HG03558 (cell line): ENCODE data around the gene SMPD4.
A peak's percentile ranks its signal among the peaks of the same experiment; 100 is the strongest.
"Not testable (repeated sequence)": the region's sequence is repeated elsewhere in the genome, so short reads cannot be mapped to it uniquely, and the experiment has no call there.

Source experiments
- ATAC-seq: cut with Tn5 transposase; IDR thresholded peaks from one replicate; pipeline ENCODE4 v1.9.1; 2021; ENCODE audit warnings: moderate number of reproducible peaks; ENCODE audit not compliant: unreplicated experiment; ENCODE audit errors: extremely low read depth

SMPD4 gene

DNA sequence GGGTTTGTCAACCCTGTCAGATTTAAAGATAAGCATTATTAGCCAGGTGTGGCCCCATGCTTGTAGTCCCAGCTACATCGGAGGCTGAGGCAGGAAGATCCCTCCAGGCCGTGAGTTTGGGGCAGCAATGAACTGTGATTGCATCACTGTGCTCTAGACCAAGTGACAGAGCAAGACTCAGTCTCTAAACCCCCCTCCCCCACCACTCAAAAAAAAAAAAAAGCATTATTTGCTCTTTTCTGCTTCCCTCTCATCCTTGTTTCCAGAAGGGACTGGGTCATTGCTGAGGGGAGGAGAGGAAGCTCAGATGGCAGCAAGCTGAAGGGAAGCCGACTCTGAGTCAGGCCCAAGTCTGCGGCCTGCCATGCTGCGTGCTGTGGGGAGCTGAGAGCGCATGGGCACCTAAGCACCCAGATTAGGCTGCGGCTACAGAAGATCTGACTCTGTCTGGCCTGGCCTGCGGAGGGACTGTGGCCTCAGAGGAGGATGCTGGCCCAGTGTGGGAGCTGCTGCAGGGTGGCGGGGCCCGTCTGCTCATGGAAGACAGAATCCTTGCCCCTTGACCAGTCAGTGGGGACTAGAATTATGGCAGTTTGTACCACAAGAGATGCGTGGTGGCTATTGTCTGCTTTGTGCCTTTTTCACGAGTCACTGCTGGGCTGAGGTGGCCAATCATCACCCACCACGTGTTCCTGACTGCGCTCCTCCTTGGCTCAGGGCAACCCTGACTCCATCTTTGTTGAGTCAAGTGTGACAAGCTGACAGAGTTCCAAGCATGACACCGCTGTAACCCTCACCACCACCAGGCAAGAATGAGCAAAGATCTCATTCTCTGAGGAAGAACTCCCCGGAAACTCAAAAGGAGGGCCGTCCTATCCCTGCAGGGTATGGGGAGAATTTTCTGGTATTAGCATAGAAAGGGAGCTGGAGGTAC lies 6.7 kb upstream of the SMPD4 start:
- not testable (repeated sequence) for ATAC-seq

DNA sequence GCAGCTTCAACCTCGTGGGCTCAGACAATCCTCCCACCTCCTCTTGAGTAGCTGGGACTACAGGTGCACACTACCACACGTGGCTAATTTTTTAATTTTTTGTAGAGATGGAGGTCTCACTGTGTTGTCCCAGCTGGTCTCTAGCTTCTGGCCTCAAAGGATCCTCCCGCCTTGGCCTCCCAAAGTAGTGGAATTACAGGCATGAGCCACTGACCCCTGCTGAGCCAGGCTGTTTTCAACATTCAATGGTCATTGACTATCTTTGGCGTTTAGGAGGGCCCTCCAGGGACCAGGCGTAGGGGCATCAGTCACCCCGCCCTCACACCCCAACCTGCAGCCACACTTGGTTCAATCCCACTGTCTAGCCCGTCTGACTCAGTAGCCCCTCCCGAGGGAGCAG lies 5.9 kb upstream of the SMPD4 start:
- ATAC-seq, result no peak

DNA sequence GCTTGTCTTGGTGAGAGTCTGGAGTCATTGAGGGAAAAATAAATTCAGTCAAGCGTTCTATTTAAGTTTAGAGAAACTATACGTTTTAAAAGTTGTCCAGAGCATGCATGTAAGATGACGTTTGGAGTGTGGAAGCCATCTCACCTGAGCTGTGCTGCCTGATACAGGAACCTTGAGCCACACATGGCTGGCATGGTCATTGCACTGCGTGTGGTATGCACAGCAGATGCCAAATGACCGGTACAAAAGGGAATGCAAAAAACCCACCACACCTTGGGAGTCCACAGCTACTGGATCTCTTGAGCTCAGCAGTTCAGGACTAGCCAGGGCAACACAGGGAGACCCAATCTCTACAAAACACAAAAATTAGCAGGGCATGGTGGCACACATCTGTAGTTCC lies 5.0 kb upstream of the SMPD4 start:
- ATAC-seq, result no peak

DNA sequence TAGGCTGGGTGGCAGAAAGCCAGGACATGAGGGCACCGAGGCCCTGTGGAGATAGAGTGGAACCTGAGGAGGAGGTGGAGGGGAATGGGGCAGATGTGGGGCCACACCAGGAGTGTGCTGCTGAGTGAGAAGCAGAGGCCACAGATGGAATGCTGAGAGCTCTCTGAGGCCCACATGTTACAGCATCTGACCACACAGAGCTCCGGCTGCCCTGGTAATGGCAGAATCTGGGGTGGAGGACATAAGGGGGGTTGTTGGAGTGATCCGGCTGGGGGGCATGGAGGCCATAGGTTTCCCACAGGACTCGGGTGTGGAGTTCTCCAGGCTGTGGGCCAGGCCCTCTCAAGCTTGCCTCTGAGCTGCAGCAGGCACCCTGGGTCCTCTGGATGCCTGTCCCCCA lies 4.5 kb upstream of the SMPD4 start:
- no peak for ATAC-seq

DNA sequence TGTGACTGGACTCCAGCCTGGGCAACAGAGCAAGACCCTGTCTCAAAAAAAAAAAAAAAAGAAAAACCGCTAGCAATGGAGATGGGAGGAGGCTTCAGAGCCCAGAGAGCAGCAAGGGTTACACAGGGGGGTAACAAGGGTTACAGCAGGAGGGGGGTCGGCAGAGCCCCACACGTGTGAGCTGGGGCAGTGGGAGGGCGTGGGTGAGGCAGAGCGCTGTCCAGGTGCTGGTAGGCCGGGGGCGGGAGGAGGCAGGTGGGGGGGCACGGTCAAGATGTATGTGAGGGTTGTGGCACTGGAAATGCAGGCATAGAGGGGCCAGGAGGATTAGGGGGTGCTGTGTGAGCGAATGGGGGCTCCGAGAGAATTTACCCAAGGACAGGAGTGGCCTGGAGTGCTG lies 4.0 kb upstream of the SMPD4 start:
- ATAC-seq, result no peak

DNA sequence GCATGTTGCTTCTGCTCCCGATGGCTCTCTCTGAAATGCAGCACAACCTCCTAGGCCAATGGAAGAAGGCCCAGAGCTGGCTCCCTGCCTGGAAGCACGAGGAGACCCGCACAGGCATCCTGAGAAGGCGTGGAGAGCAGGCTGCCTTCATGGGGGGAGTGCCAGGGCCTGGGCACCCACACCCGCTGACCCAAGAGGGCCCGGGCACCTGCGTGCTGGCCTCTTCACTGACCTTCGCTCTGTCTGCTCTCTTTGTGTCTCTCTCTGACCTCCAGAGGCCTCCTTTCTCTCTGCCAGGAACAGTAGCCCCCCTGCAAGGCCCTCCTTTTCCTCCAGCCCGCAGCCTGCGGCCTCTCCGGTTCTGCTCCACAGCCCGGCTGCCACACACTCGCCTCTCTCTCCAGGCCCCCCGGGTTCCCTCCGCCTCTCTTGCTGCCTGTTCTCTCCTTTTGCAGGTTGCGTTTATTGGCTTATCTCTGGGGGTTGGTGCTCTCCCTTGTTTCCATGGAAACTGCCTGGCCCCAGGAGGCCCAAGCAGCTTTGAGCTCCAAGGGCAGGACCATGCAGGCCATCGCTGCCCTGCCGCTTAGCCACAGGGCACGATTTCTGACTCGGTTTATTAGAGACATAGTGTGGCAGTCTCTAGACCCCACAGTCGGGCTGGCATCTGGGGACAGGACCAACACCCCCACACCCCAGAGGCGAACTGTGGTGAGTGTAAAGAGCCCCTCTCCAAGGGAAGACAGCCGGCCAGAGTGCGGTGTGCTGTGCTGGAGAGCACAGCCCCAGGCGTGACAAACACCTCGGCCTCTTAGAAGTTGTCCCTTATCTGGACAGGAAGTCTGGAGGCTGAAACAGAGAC lies 2.3 kb upstream of the SMPD4 start:
- ATAC-seq, result no peak

DNA sequence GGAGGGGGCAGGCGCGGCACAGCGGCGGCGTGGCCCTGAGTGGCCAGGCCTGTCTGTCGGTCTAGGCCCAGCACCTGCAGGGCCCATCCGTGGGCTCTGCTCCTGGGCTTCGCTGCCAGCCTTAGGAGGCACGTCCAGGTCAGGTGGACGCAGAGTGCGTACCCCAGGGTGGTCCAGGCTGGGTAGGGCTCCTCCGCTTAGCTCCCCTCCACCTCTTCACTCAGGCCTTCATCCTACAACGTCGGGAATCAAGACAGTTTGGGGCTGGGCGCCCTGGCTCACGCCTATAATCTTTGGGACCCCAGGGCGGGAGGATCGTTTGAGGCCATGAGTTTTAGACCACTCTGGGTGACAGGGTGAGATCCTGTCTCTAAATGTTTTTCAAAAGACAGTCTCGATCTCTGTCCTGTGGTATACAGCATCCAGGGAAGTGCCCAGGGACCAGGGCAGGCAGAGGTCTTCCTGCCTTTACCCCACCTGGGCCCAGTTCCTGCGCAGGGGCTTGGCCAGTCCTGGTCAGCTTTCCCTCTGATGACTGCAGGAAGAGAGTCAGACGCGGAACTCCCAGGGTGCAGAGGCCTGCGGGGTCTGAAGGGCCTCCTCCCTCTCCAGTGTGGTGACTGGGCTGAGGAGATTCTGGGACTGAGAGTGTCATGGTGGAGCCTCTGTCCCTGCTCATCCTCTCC lies 1.6 kb upstream of the SMPD4 start:
- not testable (repeated sequence) for ATAC-seq

DNA sequence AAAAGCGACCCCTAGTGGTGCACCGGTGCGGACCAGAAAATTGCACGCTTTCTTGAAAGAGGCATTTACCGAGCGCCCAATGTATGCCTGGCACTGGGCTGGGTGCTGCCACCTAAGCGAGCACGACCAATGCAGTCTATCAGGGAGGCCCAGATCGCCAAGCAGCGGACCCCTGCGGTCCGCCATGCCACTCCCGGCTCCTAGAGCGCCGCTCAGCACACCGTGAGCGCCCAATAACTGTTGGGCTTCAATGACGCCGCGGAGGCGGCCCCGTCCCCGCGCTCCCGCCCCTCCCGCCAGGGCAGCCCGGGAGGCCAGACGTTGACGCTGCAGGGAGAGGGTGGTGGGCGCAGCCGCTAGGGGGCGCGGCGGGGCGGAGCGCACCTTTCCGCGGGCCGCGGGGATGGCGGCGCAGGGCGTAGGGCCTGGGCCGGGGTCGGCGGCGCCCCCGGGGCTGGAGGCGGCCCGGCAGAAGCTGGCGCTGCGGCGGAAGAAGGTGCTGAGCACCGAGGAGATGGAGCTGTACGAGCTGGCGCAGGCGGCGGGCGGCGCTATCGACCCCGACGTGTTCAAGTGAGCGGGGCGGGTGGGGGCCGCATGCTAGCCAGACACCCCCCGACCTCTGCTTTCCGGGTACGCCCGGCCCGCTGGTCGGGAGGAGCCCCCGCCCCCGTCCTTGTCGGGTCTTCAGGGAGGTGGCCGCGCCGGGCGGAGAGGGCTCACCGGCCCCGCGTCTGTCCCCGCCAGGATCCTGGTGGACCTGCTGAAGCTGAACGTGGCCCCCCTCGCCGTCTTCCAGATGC lies 679 bp upstream of the SMPD4 start, which contains the start of gene MZT2B:
MZT2B (plus strand) TSS at position 383 of the 803 bp plus-strand sequence; CDS start at position 404, 21 bp downstream.
- ATAC-seq, result peak; percentile 76

DNA sequence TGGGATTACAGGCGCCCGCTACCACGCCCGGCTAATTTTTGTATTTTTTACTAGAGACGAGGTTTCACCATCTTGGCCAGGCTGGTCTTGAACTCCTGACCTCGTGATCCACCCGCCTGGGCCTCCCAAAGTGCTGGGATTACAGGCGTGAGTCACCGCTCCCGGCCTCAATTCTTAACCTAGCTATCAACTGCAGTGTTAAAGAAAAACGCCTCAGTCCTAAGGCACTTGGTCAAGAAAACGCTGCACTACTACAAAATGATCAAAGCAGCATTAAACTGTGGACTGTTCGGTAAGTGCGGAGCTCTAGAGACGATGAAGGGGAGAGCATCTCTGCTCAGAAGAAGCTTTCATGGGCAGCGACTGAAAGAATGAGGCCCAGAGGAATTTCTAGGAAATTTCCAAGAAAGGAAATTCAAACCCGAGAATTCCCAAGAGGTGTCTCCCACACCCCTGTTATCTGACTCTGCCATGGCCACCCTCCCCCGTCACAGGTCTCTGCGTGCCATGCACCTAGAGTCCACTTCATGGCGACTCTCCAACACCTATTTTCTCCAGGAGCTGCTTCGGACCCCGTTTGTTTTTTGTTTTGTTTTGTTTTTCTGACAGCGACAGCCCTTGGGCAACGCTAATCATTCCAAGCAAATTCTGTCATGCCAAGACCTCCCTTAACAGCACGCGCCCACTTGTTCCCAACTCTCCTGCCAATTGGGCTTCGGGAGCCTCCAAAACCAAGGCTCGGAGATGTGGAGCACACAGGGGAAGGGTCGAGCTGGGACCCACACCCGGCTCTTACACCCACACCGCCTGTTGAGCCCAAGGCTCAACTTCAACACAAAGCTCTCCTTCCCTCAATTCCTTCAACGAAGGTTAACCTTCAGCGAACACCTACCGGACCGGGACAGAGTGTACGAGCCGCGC lies 738 bp downstream of the SMPD4 start:
- ATAC-seq, result not testable (repeated sequence)

DNA sequence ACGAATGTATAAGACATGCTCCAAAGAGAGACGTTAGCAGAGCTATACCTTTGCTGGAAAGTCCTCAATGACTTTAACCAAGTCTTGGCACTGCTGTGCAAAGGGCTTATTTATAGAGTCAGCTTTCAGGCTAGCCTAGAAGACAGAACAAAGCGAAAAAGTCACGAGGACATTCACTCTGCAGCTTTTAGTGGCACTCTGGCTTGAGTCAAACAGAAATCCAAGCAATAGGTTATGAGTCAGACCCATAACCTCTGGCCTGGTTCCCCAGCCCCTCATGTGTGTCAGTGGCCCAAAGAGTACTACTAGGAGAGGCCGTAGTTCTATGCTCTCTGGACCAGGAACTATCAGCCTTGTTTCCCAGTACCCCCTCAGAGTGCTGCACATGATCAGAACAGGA lies 6.5 kb downstream of the SMPD4 start:
- peak; percentile 43 for ATAC-seq

DNA sequence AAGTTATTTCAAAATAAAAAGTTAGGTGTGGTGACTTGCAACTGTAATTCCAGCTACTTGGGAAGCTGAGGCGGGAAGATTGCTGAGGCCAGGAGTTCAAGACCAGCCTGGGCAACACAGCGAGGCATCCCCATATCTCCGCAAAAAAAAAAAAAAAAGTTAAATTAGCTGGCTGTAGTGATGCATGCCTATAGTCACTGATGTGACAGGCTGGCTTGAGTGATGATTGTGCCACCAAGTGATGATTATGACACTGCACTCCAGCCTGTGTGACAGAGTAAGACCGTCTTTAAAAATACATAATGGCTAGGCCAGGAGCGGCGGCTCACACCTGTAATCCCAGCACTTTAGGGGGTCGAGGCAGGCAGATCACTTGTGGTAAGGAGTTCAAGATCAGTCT lies 11.5 kb downstream of the SMPD4 start:
- ATAC-seq, result no peak

DNA sequence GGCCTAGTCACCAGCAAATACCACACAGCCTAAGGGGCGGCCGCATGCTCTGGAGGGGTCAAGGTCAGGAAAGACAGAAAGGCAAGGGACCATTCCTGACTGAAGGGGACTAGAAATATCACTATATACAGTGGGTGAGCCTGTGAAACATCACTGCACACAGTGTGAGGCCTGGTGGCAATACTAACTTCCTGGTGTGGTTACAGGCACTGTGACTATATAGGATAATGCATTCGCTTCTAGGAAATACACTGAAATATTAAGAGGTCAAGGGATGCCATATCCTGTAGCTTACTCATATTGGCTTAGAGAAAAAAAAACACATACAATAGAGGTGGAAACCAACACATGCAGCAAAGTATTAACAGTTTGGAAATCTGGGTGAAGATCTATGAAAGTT lies 12.2 kb downstream of the SMPD4 start:
- ATAC-seq, result not testable (repeated sequence)

DNA sequence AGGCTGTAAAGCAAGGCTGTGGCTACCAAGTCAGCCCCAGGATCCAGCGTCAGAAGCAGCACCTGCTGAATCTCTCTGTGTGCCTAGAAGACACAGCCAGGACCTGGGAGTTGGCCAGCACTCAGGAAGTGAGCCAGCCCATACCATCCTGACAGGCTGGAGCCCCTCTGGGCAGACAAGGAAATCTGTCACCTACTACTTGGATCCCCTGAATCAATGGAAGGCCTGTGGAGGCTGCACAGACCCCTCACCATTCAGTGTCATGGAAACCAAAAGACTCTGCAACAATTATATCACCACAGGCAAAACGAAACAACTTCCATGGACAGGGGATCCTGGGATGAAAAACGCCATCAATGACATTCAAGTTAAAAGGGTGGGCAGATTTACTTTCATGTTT lies 14.8 kb downstream of the SMPD4 start:
- ATAC-seq, result not testable (repeated sequence)

DNA sequence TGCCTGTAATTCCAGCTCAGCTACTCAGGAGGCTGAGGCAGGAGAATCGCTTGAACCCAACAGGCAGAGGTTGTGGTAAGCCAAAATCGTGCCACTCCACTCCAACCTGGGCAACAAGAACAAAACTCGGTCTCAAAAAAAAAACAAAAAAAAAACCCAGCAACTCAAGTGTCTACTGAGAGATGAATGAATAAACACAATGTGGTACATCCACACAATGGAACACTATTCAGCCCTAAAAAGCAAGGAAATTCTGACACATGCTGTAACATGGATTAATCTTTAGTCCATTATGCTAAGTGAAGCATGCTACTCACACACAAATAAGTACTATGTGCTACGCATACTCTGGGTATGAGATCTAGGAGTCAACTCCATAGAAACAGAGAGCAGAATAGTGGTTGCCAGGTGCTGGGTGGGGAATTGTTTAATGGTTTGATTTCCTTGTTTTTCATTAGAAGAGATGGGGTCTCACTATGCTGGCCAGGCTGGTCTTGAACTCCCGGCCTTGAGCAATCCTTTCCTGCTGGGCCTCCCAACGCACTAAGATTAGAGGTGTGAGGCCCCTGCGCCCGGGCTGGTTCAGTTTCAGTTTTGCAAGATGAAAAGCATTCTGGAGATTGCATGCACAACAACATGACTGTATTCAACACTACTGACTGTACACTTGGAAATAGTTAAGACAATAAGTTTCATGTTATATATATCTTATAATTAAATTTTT lies 15.9 kb downstream of the SMPD4 start:
- no peak for ATAC-seq

DNA sequence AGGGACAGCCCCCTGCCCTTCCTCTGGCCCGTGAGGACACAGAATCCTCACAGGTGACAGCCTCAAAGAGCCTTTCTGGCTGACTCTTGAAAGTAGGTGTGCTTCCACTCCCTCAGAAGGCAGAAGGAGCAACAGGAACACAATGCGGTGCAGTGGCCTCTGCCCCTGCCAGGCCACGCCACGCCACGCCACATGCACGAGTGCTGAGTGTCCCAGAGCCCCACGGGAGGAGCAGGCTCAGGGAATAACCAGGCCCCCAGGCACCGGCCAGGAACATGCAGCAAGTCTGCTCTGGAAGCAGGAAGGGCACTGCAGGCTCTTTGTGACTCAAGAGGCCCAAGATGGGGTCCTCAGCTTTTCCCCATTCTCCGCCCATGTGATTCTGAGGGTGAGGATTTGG lies 18.4 kb downstream of the SMPD4 start:
- ATAC-seq, result no peak

DNA sequence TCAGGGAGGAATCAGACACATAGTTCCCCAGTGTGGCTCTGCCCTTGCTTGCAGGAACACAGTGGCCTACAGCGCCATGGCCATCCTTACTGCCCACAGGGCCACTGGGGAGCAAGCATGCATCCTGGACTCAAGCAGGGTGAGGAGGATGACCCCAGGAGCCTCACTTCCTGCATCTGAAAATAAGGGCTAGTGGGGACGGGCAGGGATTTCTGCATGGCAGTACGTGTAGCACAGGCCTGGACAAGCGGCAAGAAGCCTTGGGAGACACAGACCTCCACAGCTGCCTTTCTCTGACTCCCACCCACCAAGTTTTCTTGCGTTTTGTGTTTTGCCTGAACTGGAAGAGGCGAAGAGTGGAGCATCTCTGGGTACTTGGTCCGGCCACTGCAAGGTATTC lies 18.9 kb downstream of the SMPD4 start:
- ATAC-seq, result not testable (repeated sequence)

DNA sequence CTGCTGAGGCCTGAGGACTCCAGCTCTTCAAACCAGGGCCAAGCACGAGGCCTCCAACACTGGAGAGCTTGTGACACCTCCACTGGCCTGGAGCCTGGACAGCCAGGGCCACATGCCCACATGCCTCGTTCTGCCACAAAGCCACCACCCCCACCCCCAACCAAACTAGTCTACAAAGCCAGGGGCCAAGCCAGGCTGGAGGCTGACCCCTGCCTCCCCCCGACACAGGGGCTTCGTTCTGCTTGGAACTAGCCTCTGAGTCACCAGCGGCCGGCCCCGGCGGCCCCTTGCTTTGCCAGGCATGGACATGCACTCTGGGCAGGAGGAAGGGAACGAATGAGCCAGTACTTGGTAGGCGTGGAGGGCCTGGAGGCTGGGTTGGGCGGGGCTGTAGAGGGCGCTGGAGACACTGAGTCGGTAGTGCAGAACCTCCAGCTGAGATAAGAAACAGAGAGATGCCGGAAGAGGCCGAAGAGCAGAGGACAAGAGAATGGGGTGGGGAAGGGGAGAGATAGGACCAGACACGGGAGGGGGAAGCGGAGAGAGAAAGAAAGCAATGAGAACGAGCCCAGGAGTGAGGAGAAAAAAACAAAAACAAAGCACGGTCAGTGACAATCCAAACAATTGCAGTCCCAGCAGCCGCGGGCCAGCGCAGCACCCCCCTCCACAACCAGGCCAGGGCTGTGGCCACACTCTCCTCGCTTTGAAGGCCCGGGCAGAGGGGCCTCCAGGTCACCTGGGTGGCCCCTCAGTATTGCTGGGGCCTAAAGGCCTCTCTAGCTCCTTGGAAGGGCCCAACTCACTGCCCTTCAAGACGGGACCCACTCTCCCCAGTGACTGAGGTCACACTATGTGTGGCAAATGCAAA lies 20.3 kb downstream of the SMPD4 start:
- not testable (repeated sequence) for ATAC-seq
